ENCODE measurements around the gene IGSF9B.

Gene IGSF9B

GRCh38 chr11:133999355-133999754 lies 42.6 kb upstream of the IGSF9B start:
- TF ChIP-seq, protein P1, sequence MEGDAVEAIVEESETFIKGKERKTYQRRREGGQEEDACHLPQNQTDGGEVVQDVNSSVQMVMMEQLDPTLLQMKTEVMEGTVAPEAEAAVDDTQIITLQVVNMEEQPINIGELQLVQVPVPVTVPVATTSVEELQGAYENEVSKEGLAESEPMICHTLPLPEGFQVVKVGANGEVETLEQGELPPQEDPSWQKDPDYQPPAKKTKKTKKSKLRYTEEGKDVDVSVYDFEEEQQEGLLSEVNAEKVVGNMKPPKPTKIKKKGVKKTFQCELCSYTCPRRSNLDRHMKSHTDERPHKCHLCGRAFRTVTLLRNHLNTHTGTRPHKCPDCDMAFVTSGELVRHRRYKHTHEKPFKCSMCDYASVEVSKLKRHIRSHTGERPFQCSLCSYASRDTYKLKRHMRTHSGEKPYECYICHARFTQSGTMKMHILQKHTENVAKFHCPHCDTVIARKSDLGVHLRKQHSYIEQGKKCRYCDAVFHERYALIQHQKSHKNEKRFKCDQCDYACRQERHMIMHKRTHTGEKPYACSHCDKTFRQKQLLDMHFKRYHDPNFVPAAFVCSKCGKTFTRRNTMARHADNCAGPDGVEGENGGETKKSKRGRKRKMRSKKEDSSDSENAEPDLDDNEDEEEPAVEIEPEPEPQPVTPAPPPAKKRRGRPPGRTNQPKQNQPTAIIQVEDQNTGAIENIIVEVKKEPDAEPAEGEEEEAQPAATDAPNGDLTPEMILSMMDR (IDR thresholded peaks at IDR 0.05; ENCODE audit: extremely low read depth, missing control alignments) = no peak
- no peak for DNase-seq (ENCODE audit: low spot score)

- TF ChIP-seq, protein P1 (IDR thresholded peaks at IDR 0.05; ENCODE audit: extremely low read depth, missing control alignments) = no peak
- DNase-seq (ENCODE audit: low spot score) = no peak
Measured at GRCh38 chr11:133997554-133997953, 40.8 kb upstream of the IGSF9B start.

DNA sequence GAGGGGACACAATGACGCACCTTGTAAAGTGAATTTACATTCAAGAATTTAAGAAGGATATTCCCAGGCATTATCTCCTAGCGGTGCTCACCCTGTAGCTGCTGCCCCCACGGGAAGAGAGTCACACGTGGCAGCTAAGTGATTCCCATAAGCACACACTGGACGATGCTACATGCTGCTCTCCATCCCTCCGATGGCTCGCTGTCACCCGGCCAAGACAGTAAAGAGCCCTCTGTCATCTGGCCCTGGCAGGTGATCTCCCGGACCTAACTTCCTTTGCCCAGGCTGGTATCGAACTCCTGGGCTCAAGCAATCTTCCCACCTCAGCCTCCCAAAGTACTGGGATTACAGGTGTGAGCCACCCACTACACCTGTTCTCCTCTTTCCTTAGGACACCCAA lies 39.9 kb upstream of the IGSF9B start:
- TF ChIP-seq, protein P1 (IDR thresholded peaks at IDR 0.05; ENCODE audit: extremely low read depth, missing control alignments) = no peak
- DNase-seq (ENCODE audit: low spot score) = no peak

- TF ChIP-seq, protein P1 (IDR thresholded peaks at IDR 0.05; ENCODE audit: extremely low read depth, missing control alignments) = no peak
- no peak for DNase-seq (ENCODE audit: low spot score)
Measured at GRCh38 chr11:133995066-133995465, 38.3 kb upstream of the IGSF9B start.

GRCh38 chr11:133993921-133994320 lies 37.2 kb upstream of the IGSF9B start:
- TF ChIP-seq, protein P1 (IDR thresholded peaks at IDR 0.05; ENCODE audit: extremely low read depth, missing control alignments) = no peak
- no peak for DNase-seq (ENCODE audit: low spot score)

- TF ChIP-seq, protein P1 (IDR thresholded peaks at IDR 0.05; ENCODE audit: extremely low read depth, missing control alignments) = no peak
- no peak for DNase-seq (ENCODE audit: low spot score)
Measured at GRCh38 chr11:133993107-133993506, 36.3 kb upstream of the IGSF9B start.

- TF ChIP-seq, protein P1 (IDR thresholded peaks at IDR 0.05; ENCODE audit: extremely low read depth, missing control alignments) = no peak
- no peak for DNase-seq (ENCODE audit: low spot score)
Measured at GRCh38 chr11:133992121-133992520, 35.4 kb upstream of the IGSF9B start.
